Fibroblast of villous mesenchyme (primary cell): ENCODE measurements around the gene CEP112. TPM values are rescaled to one million over a fixed set of nuclear protein-coding genes. Genes with fewer than 3 reads are reported as not detected.
"Not testable (repeated sequence)": the region's sequence is repeated elsewhere in the genome, so short reads cannot be mapped to it uniquely, and the experiment has no call there.

Source experiments
- DNase-seq: peaks from one replicate; pipeline ENCODE4 v3.0.0-alpha.2; 2010; ENCODE audit warnings: low read depth
- H3K4me3 ChIP-seq: 2 replicates; pipeline ENCODE4 v1.5.1; 2011; ENCODE audit warnings: low read depth, mild to moderate bottlenecking, low read length
- total RNA-seq: library from RNA; depleted of rRNA; stranded (reverse); fragments of >200 nt; gene quantifications from 2 replicates; pipeline ENCODE4 v1.2.3, GENCODE V29; 2012
- TF ChIP-seq, protein P1 (sequence below): IDR thresholded peaks from 2 replicates; pipeline ENCODE4 v1.5.1; 2012; ENCODE audit warnings: low read depth, mild to moderate bottlenecking, low read length; ENCODE audit not compliant: insufficient read depth

CEP112 gene
- total RNA-seq, 1 donor: 10.8 TPM

DNA sequence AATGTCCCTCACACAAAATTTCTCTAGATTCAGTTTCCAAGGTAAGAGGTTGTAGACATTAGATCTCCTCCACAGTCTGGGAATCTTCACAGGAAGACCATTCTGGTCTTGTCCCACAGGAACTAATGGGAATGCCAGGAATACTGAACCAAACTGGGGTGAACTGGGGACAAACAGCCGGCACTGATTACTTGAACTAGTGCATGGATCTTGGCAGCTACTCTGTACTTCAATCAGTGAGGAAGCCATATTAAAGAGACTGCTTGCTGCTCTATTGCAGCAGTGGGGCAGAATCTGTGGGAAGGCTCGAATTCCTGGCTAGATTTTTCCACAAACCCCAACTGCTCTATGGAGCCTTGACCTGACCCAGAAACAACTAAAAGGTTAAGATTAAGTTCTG, 361.6 kb downstream of the CEP112 start:
- no peak for DNase-seq
- no peak overlapping the region for H3K4me3 ChIP-seq
- TF ChIP-seq, protein P1, sequence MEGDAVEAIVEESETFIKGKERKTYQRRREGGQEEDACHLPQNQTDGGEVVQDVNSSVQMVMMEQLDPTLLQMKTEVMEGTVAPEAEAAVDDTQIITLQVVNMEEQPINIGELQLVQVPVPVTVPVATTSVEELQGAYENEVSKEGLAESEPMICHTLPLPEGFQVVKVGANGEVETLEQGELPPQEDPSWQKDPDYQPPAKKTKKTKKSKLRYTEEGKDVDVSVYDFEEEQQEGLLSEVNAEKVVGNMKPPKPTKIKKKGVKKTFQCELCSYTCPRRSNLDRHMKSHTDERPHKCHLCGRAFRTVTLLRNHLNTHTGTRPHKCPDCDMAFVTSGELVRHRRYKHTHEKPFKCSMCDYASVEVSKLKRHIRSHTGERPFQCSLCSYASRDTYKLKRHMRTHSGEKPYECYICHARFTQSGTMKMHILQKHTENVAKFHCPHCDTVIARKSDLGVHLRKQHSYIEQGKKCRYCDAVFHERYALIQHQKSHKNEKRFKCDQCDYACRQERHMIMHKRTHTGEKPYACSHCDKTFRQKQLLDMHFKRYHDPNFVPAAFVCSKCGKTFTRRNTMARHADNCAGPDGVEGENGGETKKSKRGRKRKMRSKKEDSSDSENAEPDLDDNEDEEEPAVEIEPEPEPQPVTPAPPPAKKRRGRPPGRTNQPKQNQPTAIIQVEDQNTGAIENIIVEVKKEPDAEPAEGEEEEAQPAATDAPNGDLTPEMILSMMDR: no peak

DNA sequence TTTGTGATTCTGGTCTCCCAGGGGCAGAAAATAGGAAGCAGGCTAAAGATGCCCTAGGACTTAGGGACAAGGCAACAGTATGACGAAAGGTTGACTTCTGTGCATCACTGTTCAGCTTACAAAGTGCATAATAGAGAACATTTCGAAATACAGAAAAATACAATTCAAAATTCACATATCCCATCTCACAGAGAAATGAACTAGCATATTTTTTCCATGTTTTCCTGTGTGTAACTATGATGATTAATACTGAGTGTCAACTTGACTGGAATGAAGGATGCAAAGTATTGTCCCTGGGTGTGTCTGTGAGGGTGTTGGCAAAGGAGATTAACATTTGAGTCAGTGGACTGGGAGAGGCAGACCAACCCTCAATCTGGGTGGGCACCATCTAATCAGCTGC, 365.4 kb downstream of the CEP112 start:
- not testable (repeated sequence) for DNase-seq

DNA sequence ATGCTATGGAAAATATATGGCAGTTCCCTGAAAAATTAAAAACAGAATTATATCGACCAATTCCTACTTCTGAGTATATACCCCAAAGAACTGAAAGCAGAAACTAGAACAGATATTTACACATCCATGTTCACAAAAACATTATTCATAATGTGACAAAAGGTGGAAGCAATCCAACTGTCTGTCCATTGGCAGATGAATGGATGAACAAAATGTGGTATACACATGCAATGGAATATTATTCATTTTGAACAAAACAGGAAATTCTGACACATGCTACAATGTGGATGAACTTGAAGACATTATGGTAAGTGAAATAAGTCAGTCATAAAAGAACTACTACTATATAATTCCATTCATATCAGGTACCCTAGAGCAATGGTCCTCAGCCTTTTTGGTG, 367.0 kb downstream of the CEP112 start:
- H3K4me3 ChIP-seq: no peak overlapping the region
- DNase-seq: no peak
- TF ChIP-seq, protein P1: no peak

More for the DNA sequence above, 365.4 kb downstream of the CEP112 start:
- H3K4me3 ChIP-seq: not testable (repeated sequence)

DNA sequence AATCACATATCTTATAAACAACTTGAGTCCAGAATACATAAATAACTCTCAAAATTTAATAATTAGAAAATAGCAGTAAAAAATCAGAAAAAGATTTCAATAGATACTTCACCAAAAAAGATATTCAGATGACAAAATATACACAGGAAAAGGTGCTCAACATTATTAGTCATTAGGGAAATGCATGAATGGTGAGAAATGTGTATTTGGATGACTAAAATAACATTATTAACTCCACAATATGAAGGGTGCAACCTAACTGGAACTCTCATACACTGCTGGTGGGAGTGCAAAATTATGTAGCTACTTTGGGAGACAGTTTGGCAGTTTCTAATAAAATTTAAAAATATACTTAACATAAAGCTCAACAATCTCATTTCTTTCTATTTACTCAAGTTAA, 368.2 kb downstream of the CEP112 start:
- no peak overlapping the region for H3K4me3 ChIP-seq
- DNase-seq: no peak
- TF ChIP-seq, protein P1: no peak

DNA sequence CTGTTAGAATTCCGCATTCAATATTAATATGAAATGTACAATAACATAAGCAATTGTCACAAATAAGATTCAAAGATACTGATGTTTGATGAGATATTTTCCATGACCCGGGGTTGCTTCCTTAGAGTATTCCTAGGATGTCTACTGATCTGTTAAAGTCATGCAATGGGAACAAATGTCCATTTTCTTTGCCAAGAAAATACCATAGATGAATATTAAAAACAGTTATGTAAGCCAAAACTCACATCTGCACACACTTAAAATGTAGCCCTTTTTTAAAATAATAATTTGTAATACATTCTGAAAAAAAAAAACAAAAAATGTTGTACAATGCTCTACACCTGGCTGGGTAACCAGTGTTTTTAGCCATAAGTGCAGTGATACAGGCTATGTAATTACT, 371.1 kb downstream of the CEP112 start:
- TF ChIP-seq, protein P1: no peak
- H3K4me3 ChIP-seq: no peak overlapping the region
- no peak for DNase-seq

DNA sequence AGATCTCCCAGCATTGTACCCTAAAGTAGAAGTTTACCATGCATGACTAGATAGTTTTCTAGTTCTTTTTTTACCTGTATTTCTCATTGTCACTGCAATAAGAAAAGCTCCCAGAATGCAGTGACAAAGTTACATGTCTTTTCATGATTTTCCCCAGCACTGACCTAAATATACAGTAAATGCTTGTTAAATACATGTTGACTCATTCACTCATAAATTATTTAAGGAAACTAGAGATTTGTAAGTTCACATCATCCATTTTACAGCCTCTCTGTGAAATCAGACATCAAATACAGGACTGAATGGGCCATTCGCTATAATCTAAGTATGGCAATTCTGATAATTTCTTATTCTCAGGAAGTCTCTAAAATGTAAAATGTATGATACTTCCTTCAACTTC, 371.6 kb downstream of the CEP112 start:
- no peak overlapping the region for H3K4me3 ChIP-seq
- DNase-seq: no peak
- TF ChIP-seq, protein P1: no peak

DNA sequence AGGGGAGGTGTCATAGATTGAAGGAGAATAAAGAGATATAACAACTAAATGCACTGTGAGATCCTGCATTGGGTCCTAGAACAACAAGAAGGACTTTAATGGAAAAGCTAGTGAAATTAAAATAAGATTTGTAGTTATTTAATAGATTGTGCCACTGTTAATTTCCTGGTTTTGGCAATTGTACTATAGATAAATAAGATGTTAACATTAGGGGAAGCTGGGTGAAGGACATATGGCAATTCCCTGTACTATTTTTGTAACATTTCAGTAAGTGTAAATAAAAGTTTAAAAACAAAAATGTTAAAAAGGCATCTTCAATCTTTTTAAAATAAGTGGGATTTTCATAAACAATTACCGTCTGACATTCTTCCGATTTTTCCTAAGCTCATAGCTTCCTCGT, 372.1 kb downstream of the CEP112 start:
- no peak overlapping the region for H3K4me3 ChIP-seq
- TF ChIP-seq, protein P1: no peak
- DNase-seq: no peak

DNA sequence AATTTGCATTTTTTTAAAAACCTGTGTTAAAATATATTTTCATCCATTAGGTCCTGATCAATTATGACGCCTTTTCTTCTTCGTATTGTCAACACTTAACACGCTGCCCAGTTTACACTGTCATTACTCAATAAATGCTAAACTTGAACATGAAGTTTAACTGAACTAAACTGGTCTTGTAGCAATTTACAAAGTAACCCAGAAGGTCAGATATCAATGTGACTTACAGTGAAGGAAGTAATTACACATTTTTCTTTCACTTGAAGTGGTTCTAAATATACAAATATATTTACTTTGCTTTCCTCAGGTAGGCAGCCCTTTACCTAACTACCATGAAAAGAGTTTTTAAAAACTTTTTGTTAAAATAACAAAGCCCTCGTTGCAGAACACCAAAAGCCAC, 374.0 kb downstream of the CEP112 start:
- DNase-seq: no peak
- TF ChIP-seq, protein P1: no peak

More for the DNA sequence above, 374.0 kb downstream of the CEP112 start:
- no peak overlapping the region for H3K4me3 ChIP-seq
